RWPE2 (cell line): ENCODE measurements around the gene SLC39A8.

Source experiments
- ATAC-seq: fragments of 200-7000 bp; cut with Tn5 transposase; 3 replicates; pipeline ENCODE4 v1.9.1; 2021; ENCODE audit warnings: low read depth
- DNase-seq: peaks from one replicate; pipeline ENCODE4 v3.0.0-alpha.2; 2020; ENCODE audit warnings: low spot score
- H3K27ac ChIP-seq: fragments of 450-650 bp; 2 replicates; pipeline ENCODE4 v1.5.1; 2017; ENCODE audit warnings: mild to moderate bottlenecking; ENCODE audit not compliant: poor library complexity, severe bottlenecking
- H3K27me3 ChIP-seq: fragments of 250-450 bp; sonication (Bioruptor Pico); 2 replicates; pipeline ENCODE4 v1.5.1; 2021; ENCODE audit warnings: mild to moderate bottlenecking, moderate library complexity; ENCODE audit not compliant: insufficient read depth, poor library complexity, severe bottlenecking
- H3K36me3 ChIP-seq: fragments of 250-450 bp; sonication (Bioruptor Pico); 2 replicates; pipeline ENCODE4 v1.5.1; 2020; ENCODE audit warnings: low read depth, mild to moderate bottlenecking, moderate library complexity
- H3K4me1 ChIP-seq: fragments of 250-450 bp; sonication (Bioruptor Pico); 2 replicates; pipeline ENCODE4 v1.5.1; 2021; ENCODE audit warnings: mild to moderate bottlenecking, moderate library complexity; ENCODE audit not compliant: insufficient read depth, poor library complexity, severe bottlenecking
- H3K4me3 ChIP-seq: fragments of 250-450 bp; sonication (Bioruptor Pico); 2 replicates; pipeline ENCODE4 v1.5.1; 2021; ENCODE audit warnings: mild to moderate bottlenecking, moderate library complexity; ENCODE audit not compliant: severe bottlenecking
- H3K9me3 ChIP-seq: fragments of 250-450 bp; sonication (Bioruptor Pico); 2 replicates; pipeline ENCODE4 v1.5.1; 2021; ENCODE audit warnings: mild to moderate bottlenecking, moderate library complexity; ENCODE audit not compliant: severe bottlenecking
- TF ChIP-seq, protein P1 (sequence below): fragments of 450-650 bp; IDR thresholded peaks from one replicate; pipeline ENCODE4 v1.5.1; 2017; ENCODE audit warnings: mild to moderate bottlenecking, moderate library complexity; ENCODE audit not compliant: poor library complexity, severe bottlenecking

Gene SLC39A8

DNA sequence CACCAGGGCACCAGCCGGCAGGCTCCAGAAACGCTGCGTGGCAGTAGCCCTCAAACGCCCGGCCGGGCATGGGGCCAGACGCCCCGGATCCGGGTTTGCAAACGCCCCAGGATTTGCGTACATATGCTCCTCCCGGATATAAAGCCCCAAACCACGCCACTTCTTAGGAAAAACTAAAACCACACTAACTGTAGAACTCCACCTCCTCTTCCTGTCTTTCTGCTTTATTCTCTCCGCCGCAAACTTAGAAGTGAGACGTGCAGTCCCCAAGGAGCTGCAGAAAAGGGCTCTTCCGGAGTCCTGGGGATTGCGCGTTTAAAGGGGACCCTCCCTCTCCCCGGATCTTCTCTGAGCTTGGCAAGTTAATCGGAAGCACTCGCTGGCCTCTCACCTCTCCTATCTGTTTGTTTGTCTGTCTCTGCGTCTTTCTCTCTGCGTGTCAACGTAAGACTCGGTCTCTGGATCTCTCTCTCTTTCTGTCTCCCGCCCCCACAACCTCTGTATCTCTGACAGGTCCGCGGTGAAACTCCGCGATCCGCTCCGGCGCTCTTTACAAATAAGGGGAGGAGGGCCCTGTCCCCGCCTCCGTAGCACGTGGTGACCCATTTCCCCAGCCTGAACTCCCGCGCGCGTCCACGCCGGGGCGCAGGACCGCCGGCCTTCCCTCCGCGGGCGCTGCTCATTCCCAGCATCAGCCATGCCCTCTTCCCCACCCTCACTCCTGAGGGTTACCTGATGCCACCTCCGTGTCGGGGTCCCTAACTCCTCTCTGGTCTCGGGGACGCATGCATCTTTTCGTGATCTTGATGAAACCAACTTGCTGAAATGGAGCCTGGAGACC, at the start of gene SLC39A8:
TSS of gene SLC39A8 (minus strand) at position 529 of the 841 bp plus-strand sequence. CDS start 820 bp downstream, outside the sequence.
- Histone ChIP-seq H3K36me3 (no peaks in the 10 kb centered on the region), H3K27me3 (no peaks in the 10 kb centered on the region), H3K4me3 (peak within 1 kb of the TSS; percentile 43), H3K9me3 (no peaks in the 10 kb centered on the region), H3K4me1 (no peaks in the 10 kb centered on the region), H3K27ac (no peak within 1 kb of the TSS)
- DNase-seq (peak; percentile 64), ATAC-seq (peak; percentile 78)
- TF ChIP-seq, protein P1, sequence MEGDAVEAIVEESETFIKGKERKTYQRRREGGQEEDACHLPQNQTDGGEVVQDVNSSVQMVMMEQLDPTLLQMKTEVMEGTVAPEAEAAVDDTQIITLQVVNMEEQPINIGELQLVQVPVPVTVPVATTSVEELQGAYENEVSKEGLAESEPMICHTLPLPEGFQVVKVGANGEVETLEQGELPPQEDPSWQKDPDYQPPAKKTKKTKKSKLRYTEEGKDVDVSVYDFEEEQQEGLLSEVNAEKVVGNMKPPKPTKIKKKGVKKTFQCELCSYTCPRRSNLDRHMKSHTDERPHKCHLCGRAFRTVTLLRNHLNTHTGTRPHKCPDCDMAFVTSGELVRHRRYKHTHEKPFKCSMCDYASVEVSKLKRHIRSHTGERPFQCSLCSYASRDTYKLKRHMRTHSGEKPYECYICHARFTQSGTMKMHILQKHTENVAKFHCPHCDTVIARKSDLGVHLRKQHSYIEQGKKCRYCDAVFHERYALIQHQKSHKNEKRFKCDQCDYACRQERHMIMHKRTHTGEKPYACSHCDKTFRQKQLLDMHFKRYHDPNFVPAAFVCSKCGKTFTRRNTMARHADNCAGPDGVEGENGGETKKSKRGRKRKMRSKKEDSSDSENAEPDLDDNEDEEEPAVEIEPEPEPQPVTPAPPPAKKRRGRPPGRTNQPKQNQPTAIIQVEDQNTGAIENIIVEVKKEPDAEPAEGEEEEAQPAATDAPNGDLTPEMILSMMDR = peak; percentile 79

DNA sequence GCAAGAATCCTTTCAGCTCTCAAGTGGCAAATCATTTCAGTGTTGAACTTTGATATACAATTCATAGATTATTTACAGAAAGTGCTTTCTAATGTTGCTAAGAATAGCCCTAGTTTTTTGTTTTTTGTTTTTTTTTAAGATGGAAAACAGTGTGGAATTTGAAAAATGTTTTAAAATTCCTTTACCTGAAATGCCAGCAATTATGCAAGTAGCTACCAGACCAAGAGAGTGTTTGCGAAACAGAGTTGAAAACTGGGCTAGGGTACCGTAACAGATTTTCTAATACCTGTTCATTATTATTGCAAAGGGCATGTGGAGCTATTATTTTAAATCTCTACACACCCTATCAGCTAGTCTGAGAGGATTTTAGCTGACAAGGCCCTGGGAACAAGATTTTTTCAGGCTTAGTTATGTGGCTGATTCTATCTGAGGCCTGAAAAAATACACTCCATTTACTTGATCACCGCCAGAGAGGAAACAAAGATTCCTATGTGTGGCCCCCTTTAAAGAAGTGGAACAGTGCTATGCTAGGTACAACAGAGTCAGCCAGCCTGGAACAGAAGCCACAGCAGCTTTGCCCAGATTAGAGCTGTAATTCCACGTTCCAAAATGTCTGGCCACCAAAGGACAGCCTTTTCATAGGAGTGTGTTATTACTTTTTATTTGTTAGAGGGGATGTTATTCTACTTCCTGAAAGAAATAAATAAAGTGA, 46.9 kb upstream of the SLC39A8 start:
- ATAC-seq = no peak

DNA sequence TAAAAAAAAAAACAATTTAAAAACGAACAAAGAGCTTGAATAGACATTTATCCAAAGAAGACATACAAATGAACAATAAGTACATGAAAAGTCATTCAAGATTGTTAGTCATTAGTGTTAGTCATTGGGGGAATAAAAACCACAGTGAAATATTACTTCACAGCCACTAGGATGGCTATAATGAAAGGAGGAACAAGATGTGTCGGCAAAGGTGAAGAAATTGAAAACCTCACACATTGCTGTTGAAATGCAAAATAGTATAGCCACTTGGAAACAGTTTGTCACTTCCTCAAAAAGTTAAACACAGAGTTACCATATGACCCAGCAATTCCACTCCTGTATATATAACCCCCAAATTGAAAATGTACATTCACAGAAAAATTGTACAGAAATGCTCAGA, 45.2 kb upstream of the SLC39A8 start:
- Histone ChIP-seq H3K9me3 (no peaks in the 10 kb centered on the region), H3K4me3 (no peak overlapping the region), H3K27me3 (no peaks in the 10 kb centered on the region), H3K4me1 (peaks cover 10% of the 10 kb centered on the region), H3K36me3 (no peaks in the 10 kb centered on the region), H3K27ac (peak overlapping the region; percentile 17)
- ATAC-seq = peak; percentile 93
- TF ChIP-seq, protein P1 = no peak
- no peak for DNase-seq

More for the DNA sequence above, 46.9 kb upstream of the SLC39A8 start:
- H3K27me3 ChIP-seq = no peaks in the 10 kb centered on the region
- peaks cover 10% of the 10 kb centered on the region for H3K4me1 ChIP-seq
- DNase-seq = no peak
- no peaks in the 10 kb centered on the region for H3K9me3 ChIP-seq
- no peak overlapping the region for H3K4me3 ChIP-seq
- H3K27ac ChIP-seq = no peak overlapping the region
- TF ChIP-seq, protein P1 = no peak
- H3K36me3 ChIP-seq = no peaks in the 10 kb centered on the region

DNA sequence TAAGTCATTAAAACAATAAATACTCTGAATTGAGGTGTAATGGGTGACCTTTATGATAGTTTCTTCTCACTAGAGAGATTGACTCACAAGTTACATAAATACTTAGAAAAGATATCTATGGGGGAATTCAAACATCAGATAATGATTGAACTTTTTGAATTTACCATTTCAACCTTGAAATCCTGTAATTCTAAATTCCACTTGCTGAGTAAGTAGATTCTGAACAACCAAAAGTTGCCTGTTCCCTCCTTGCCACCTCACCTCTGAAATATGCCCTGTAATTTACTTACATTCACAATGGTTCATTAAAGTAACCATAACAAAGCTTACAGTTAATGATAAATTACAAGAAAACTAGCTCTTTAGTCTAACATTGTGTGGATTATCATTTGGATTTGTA, 43.3 kb upstream of the SLC39A8 start:
- DNase-seq (no peak), ATAC-seq (no peak)
- H3K9me3 ChIP-seq = no peaks in the 10 kb centered on the region

More for the DNA sequence above, 43.3 kb upstream of the SLC39A8 start:
- Histone ChIP-seq H3K4me3 (no peak overlapping the region), H3K4me1 (peaks cover 10% of the 10 kb centered on the region), H3K36me3 (no peaks in the 10 kb centered on the region), H3K27ac (no peak overlapping the region), H3K27me3 (no peaks in the 10 kb centered on the region)
- TF ChIP-seq, protein P1 = no peak
